Smooth muscle cell (in vitro differentiated cells): ENCODE measurements around the gene NEGR1. TPM values are rescaled to one million over a fixed set of nuclear protein-coding genes. Genes with fewer than 3 reads are reported as not detected.
A peak's percentile ranks its signal among the peaks of the same experiment; 100 is the strongest.
"Not testable (repeated sequence)": the region's sequence is repeated elsewhere in the genome, so short reads cannot be mapped to it uniquely, and the experiment has no call there.

Experiments used
- DNase-seq: peaks from one replicate; lab custom pipeline; 2025; ENCODE audit not compliant: unreplicated experiment; lab: John Stamatoyannopoulos, UW
- H2AFZ ChIP-seq: fragments of 200-600 bp; sonication (generic); 2 replicates; pipeline ENCODE4 v1.6.0; 2016; ENCODE audit warnings: antibody characterized with exemption, low read depth, mild to moderate bottlenecking
- H3F3A ChIP-seq: fragments of 200-600 bp; sonication (generic); 2 replicates; pipeline ENCODE4 v1.6.0; 2017; ENCODE audit warnings: antibody characterized with exemption, low read depth
- H3K27ac ChIP-seq: fragments of 200-600 bp; sonication (generic); 2 replicates; pipeline ENCODE4 v1.5.1; 2016; ENCODE audit warnings: low read depth, mild to moderate bottlenecking
- H3K27me3 ChIP-seq: fragments of 200-600 bp; sonication (generic); 2 replicates; pipeline ENCODE4 v1.6.1; 2016; ENCODE audit warnings: low read depth, mild to moderate bottlenecking
- H3K36me3 ChIP-seq: fragments of 200-600 bp; sonication (generic); 2 replicates; pipeline ENCODE4 v1.5.1; 2016; ENCODE audit warnings: low read depth
- H3K4me1 ChIP-seq: fragments of 200-600 bp; sonication (generic); 2 replicates; pipeline ENCODE4 v1.5.1; 2016; ENCODE audit warnings: low read depth
- H3K4me2 ChIP-seq: fragments of 200-600 bp; sonication (generic); 2 replicates; pipeline ENCODE4 v1.6.0; 2016; ENCODE audit warnings: mild to moderate bottlenecking
- H3K4me3 ChIP-seq: fragments of 200-600 bp; sonication (generic); 2 replicates; pipeline ENCODE4 v1.5.1; 2016; ENCODE audit warnings: mild to moderate bottlenecking
- H3K79me2 ChIP-seq: fragments of 200-600 bp; sonication (generic); 2 replicates; pipeline ENCODE4 v1.6.0; 2016; ENCODE audit warnings: low read depth, mild to moderate bottlenecking
- H3K9ac ChIP-seq: fragments of 200-600 bp; sonication (generic); 2 replicates; pipeline ENCODE4 v1.6.0; 2016; ENCODE audit warnings: low read depth
- H3K9me3 ChIP-seq: fragments of 200-600 bp; sonication (generic); replicated peaks from 2 replicates; pipeline ENCODE4 v1.5.1; 2016; ENCODE audit warnings: low read depth
- H4K20me1 ChIP-seq: fragments of 200-600 bp; sonication (generic); 2 replicates; pipeline ENCODE4 v1.6.0; 2016; ENCODE audit warnings: low read depth
- WGBS: methylation state at CpG from one replicate; pipeline ENCODE4 v1.1.7; 2016; ENCODE audit warnings: low lambda C conversion rate; 5-methylcytosine and 5-hydroxymethylcytosine counted together
- polyA plus RNA-seq: library from polyadenylated mRNA; unstranded; fragments of >200 nt; fragmentation: Nextera tagmentation; extraction: Ambion mirVana; gene quantifications from 2 replicates; pipeline ENCODE4 v1.2.1, GENCODE V29; 2016
- total RNA-seq: library from RNA; depleted of rRNA; stranded (reverse); fragments of >200 nt; gene quantifications from 2 replicates; pipeline ENCODE4 v1.2.3, GENCODE V29; 2014
- TF ChIP-seq, protein P1 (sequence below): fragments of 200-600 bp; sonication (generic); IDR thresholded peaks from 2 replicates; pipeline ENCODE4 v1.5.1; 2017; ENCODE audit warnings: borderline replicate concordance, mild to moderate bottlenecking, antibody characterized with exemption; ENCODE audit not compliant: insufficient read depth, poor library complexity, severe bottlenecking

Gene NEGR1
- total and polyA plus RNA-seq, 2 experiments from 2014 or later, result 0.02 to 0.09 TPM

DNA sequence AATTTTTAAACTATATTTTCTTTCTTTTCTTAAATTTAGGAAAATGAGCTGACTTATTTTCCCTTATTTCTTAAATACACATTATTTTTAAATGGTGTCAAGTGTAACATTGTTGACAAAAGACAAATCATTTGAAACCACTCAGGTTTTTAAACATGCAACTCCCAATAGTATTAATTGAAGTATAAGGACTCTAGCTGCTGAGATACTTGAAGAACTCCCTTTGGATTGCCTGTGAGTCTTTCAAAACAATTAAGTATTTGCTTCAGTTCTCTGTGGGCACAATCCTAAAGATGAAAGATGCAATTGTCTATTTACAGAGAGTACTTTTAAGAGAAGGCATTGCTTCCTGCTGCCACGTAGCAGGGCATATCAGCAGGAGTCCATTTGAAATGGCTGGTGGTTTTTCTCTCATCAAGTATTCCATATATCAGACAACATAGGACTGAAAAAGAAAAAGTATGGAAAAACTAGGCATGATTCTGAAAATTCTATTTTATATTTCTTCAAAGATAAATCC is 373.4 kb downstream of the NEGR1 start:
- WGBS, result 62% methylated on average over 1 of the region's 1 CpG
- Histone ChIP-seq H3K79me2 (no peaks in the 10 kb centered on the region), H3F3A (no peaks in the 10 kb centered on the region), H3K4me3 (no peak overlapping the region), H3K36me3 (no peaks in the 10 kb centered on the region), H2AFZ (peak overlapping the region; percentile 69), H3K9me3 (no peaks in the 10 kb centered on the region), H4K20me1 (no peaks in the 10 kb centered on the region), H3K4me2 (no peak overlapping the region), H3K27ac (no peak overlapping the region), H3K4me1 (peaks cover 11% of the 10 kb centered on the region), H3K27me3 (no peaks in the 10 kb centered on the region), H3K9ac (no peak overlapping the region)
- TF ChIP-seq, protein P1, sequence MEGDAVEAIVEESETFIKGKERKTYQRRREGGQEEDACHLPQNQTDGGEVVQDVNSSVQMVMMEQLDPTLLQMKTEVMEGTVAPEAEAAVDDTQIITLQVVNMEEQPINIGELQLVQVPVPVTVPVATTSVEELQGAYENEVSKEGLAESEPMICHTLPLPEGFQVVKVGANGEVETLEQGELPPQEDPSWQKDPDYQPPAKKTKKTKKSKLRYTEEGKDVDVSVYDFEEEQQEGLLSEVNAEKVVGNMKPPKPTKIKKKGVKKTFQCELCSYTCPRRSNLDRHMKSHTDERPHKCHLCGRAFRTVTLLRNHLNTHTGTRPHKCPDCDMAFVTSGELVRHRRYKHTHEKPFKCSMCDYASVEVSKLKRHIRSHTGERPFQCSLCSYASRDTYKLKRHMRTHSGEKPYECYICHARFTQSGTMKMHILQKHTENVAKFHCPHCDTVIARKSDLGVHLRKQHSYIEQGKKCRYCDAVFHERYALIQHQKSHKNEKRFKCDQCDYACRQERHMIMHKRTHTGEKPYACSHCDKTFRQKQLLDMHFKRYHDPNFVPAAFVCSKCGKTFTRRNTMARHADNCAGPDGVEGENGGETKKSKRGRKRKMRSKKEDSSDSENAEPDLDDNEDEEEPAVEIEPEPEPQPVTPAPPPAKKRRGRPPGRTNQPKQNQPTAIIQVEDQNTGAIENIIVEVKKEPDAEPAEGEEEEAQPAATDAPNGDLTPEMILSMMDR, result no peak
- no peak for DNase-seq

DNA sequence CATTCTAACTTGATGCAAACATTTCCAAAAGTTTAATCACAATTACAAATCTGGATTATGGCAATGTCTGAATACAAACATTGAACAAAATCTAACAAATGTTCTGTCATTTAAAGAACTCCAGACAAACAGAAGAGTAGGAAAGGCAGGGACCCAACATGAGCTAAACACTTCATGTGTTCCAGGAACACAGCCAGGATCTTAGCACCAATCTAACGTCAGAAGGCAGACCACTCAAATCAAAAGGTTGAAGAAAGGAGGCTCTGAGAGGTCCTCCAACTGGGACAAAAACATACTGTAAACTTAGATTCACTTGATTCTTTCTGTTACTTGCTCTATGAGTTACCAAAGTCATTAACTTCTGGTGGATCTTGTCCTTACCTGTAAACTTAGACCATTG is 374.0 kb downstream of the NEGR1 start:
- Histone ChIP-seq H3K9me3 (no peaks in the 10 kb centered on the region), H3K27me3 (no peaks in the 10 kb centered on the region), H4K20me1 (no peaks in the 10 kb centered on the region), H3K9ac (no peak overlapping the region), H3K4me3 (no peak overlapping the region), H3F3A (no peaks in the 10 kb centered on the region), H3K79me2 (no peaks in the 10 kb centered on the region), H2AFZ (no peak overlapping the region), H3K4me1 (peaks cover 11% of the 10 kb centered on the region), H3K4me2 (no peak overlapping the region), H3K36me3 (no peaks in the 10 kb centered on the region), H3K27ac (no peak overlapping the region)
- DNase-seq, result no peak
- WGBS, result 86% methylated on average over 1 of the region's 1 CpG
- TF ChIP-seq, protein P1, result no peak

DNA sequence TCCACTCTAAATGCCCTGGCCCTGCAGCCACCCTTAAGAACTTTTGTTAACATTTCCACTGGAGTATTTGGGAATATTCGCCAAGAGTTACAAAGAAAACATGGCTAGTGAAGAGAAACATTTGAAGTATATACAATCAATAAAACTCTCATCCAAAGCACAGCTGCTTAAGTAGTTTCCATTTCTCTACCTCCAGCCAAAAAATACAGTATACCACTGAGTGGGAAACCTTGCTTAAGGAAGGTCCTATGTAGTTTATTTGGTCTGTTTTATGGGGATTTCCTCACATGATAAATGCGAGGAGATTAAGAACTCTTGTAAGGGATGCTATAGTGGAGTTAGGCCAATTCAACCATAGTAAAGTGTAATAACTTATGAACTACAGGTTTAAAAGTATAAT is 382.5 kb downstream of the NEGR1 start:
- Histone ChIP-seq H3K9ac (no peak overlapping the region), H3K36me3 (no peaks in the 10 kb centered on the region), H3K27ac (no peak overlapping the region), H3F3A (no peaks in the 10 kb centered on the region), H3K4me1 (no peaks in the 10 kb centered on the region), H4K20me1 (no peaks in the 10 kb centered on the region), H3K27me3 (no peaks in the 10 kb centered on the region), H3K79me2 (no peaks in the 10 kb centered on the region), H3K4me3 (no peak overlapping the region), H3K9me3 (no peaks in the 10 kb centered on the region), H2AFZ (no peak overlapping the region), H3K4me2 (no peak overlapping the region)
- TF ChIP-seq, protein P1, result no peak
- WGBS, result 78% methylated on average over 2 of the region's 2 CpGs
- no peak for DNase-seq

DNA sequence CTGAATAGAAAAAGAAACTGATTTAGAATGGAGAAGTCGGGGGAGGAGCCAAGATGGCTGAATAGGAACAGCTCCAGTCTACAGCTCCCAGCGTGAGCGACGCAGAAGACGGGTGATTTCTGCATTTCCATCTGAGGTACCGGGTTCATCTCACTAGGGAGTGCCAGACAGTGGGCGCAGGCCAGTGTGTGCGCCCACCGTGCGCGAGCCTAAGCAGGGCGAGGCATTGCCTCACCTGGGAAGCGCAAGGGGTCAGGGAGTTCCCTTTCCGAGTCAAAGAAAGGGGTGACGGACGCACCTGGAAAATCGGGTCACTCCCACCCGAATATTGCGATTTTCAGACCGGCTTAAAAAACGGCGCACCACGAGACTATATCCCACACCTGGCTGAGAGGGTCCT is 394.2 kb downstream of the NEGR1 start:
- H3K27me3 ChIP-seq, H3F3A ChIP-seq, H3K4me2 ChIP-seq, H3K9ac ChIP-seq, H4K20me1 ChIP-seq, DNase-seq, H3K36me3 ChIP-seq, H3K9me3 ChIP-seq, H3K4me1 ChIP-seq, H3K4me3 ChIP-seq, H3K27ac ChIP-seq, H2AFZ ChIP-seq, H3K79me2 ChIP-seq: not testable (repeated sequence)
- 90% methylated on average over 23 of the region's 23 CpGs for WGBS
